GM21447 (cell line): Measurements from ENCODE around the gene RERE.

Experiments used
- ATAC-seq: cut with Tn5 transposase; IDR thresholded peaks from one replicate; pipeline ENCODE4 v1.9.1; 2021; ENCODE audit not compliant: unreplicated experiment

Gene RERE

DNA sequence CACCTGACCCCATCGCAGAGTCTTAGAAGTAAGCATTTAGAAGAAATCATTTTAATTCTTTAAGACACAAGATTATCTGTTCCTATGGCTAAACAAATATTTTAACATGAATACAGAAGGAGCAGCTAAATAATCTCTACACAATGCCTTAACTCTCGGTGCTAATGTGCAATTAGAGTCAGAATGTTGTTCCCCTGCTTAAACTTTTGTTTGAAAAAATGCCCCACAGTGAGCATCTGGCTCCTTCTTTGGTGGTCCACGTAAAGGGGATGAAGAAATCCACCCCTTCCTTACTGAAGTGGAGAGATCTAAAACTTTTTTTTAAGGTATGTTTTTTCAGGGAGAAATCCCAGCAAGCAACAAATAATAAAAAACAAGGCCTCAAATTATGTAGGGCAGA, 444.3 kb downstream of the RERE start:
- ATAC-seq = no peak

DNA sequence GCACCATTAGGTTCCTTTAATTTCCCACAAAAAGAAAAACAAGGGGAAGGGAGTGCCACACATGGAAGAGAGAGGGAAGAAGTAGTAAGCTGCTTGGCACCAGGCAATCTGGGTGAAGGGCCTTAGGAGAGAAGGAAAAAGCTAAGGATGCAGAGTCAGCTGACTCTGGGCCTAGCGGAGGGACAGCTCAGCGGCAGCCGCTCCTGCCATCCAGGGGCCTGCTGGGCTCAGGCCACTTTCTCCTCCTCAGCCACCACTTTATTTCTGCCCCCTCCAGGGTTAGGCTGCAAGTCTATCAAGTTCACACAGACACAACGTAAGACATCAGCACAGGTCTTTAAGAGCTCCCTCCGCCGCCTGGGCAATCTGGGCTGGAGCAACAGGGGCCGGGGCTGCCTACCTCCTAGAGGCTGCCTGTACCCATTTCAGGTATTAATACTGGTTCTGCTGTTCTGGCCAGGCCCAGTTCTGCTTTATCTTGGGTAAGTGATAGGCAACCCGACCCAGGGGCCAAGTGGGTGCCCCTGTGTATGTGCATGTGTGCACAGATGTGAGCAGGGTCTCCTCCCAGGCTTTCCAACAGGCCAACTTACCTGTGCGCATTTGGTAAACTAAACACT, 446.0 kb downstream of the RERE start:
- no peak for ATAC-seq

DNA sequence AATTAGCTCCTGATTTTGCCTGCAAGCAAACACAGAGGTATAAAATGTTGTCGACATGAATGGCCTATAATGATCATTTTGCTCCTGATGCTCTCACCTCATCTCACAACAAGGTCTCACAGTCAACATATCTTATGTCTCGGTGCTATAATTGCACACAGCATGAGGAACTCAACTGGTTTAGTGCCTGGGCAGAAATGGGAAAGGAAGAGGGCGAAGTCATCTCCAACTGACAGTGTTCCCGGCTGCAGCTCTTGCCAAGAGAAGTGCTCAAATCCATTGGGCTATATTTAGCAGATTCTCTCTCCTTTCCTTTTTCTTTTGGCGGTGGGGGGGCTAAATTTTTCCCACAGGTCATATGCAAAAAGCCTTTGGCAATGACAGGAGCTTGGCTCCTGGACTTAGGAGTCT, 446.5 kb downstream of the RERE start:
- no peak for ATAC-seq

DNA sequence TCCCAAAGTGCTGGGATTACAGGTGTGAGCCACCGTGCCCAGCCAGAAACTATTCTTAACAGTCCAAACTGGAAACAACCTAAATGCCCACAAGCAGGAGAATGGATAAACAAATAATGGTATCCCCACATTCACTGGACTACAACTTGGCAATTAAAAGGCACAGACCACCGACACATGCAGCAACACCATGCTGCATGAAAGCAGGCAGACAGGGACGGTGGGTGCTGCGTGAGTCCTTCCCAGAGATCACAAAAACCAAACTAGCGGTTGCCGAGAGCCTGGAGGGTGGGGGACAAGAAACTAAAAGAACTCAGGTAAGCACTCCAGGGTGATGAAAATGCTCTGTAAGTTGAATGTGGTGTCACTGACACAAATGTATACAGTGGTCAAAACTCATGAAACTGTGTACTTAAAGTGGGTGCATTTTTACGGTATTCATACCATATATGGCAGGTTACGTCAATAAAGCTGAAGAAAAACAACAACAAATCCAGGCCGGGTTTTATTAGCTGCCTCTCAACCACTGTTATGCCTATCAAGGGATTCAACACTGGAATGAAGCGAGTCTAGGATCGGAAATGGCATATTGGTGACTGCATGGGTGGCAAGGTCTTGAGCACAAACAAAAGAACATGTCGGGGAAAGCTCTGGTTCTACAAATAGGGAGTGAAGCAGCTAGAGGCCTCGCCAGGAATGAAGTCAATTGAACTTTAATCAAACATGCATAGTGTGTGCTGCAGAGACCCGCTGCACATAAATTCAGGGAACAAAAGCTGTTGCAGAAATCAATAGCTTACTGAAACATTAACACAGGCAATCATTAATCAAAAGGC, 447.2 kb downstream of the RERE start:
- no peak for ATAC-seq

DNA sequence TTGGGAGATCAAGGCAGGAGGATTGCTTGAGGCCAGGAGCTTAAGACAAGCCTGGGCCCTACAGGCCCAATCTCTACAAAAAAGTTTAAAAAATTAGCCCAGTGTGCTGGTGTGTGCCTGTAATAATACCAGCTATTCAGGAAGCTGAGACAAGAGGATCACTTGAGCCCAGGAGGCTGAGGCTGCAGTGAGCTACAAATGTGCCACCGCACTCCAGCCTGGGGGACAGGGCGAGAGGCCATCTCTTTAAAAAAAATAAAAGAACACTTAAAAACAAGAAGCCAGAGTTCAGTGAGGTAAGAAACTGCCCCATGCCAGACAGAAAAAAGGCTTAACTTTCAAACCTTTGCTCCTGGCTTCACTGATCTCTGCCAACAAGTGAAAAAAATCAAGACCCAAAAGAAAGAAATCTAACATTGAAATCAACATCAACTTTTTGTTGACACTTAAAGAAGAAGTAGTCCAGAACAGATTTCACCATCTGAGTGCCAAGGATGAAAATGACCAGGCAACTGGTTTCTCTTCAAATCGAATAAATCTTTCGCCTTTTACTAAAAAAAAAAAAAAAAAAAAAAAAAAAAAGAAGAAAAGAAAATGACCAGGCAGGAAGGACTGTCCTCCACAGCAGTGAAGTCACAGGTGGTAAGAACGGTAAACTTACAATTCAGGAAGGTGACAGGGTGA, 448.3 kb downstream of the RERE start:
- ATAC-seq = no peak

DNA sequence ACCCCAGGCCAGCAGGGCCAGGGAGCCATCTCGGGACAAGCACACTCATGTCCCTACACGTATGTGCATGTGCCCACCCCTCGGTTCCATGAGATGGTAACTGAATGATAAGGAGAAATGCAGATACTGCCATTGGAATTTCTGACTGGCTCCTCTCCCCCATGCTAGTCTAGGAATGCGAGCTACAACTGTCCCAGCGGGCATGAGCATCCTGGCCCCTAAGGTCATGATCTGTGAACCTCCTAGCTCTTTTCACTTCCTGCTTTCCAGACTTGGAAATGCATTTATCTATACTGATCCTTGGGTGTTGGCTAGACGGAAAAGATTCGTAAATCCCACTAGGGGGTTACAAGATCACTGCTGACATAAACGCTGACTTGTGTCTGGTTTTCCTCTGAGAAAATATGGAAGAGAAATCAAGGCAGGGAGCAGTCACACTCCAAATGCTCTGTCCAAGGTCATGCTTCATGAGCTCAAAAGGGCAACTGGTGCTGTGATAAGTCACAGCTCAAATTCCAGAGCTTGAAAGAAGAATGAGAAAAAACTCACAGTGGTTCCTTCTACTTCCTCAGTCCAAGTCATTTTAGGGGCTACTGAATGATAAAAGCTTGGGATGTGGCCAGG, 449.8 kb downstream of the RERE start:
- no peak for ATAC-seq

DNA sequence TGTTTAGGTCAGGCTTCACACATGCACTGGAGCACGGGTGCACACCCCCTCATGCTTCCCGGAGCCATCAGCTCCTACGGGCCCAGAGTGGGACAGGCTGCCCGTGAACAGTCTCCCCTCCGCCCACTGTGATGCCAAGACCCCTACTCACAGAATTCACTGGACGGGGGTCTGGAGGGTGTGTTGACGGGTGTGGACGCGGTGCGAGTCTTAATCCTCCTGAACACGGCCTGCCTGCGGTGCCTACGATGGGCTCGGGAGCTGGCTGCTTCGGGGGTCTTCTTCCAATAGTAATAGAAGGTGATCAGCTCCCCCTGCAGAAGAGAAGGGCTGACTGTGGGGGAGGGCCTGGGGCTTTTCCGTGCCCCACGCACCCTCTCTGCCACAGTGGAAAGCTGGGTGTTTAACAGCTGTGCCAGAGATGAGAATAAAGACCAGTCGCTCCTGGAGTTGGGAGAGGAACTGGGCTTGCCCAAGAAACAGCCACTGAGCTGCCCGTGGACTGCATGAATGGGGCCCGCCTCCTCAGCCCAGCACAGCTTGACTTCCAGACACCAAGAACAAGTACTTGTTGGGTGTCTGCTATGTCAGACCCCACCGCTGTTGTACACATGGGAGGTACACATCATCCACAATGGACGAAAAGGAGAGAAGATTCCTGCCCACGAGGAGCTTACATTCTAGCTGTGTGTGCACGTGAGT, 451.6 kb downstream of the RERE start:
- ATAC-seq = no peak

DNA sequence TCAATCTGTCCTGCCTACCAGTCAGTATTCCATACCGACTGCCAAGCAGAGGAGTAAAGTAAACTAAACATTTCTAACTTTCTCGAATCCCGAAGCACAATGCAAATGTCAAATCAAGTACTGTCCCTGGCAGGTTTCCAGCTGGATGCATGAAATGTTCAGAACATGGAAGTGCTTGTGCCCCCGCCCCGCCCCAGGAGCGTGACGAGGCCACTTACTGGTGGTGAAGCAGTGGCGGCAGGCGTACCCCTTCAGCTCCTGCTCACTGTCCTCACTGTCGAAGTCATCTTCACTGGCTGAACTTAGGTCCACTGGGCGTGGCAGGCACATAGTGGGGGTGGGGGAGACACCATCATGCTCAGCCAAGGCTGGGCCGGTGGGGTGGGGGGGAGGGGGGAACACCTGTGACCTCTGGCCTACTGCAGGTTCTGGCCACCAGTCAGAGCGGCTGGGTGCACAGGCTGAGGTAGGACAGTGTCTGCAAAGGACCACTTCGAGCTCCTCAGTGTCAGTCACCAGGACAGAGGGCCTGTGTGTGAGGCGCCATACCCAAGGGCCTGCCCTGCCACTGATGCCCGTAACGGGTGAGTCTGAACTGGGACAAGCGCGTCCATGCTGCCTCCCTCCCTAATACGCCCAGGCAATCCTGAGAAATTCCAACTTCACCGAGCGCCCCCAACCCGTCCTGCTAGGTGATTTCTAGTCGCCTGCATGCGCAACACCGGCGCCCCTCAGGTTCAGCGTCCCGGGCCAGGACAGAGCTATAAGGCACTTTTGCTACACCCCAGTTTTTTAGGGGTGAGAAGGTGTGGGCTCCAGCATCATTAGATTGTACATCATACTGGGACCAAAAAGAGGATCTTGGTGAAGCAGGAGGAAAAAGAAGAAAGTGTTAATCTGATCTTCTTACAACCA, 452.7 kb downstream of the RERE start:
- ATAC-seq = no peak

DNA sequence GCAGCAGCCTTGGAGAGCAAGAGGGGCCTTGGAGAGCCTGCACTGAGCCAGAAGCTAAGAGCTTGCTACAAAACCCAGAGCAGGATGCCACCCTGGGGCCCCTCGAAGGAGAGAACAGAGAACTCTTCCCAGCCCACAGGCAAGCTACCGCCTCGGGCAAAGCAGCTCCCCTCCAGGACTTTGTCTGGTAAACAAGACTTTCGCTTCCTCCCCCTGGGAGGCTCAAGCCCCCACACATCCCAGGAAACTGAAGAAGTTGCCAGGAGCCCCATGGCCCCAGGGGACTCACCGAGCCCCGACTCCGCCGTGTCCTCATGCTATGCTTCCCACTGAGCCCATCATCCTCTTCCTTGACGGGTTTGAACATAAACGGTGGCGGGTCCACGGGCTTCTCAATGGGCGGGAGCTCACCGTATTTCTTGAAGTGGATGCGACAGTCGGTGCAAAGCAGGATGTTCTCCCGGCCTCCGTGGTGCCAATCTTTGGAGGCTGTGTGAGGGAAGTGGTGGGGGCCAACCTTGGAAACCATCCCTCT, 453.6 kb downstream of the RERE start:
- ATAC-seq = no peak

DNA sequence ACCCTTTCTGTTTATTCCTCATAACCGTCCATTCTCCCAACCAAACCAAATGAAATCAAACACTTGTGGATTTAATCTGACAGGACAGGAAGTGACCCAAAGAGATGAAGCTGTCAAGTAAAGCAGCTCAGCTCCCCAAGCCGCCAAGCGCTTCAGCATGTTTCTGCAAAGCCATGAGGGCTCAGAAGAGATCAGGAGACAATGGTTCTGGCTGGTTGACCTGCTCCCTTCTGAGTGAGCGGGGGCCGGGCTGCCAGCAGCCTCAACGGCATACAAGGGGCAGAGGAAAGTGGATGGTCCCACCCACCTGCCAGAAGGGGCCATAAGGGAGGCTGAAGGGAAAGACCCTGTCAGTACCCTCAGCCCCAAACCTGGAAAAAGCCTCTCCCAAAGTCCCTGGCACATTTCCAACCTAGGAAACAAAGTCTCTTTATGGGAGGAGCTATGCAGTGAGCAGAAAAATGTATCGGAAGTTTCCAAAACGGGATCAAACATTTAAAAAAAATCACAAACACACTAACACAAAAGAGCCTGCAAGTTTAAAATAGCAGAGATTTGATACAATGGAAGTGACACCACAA, 454.2 kb downstream of the RERE start:
- no peak for ATAC-seq

DNA sequence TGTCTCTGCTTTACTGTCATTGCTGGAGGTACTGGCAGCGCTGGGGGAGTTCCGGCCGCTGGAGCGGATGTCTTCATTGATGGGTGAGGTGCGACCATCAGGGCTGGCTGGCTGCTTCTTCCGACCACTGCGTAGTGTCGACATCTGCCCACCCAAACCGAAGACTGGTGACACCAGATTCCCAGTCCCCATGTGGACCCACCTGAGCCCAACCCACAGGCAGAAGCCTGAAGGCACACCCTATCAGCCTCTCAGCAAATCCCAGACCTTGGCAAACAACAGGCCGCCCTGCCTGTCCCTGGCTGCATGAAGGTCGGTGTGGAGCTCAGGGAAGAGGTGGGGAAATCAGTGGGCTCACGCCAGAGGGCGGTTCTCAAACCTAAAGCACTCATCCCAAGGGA, 454.7 kb downstream of the RERE start:
- no peak for ATAC-seq

DNA sequence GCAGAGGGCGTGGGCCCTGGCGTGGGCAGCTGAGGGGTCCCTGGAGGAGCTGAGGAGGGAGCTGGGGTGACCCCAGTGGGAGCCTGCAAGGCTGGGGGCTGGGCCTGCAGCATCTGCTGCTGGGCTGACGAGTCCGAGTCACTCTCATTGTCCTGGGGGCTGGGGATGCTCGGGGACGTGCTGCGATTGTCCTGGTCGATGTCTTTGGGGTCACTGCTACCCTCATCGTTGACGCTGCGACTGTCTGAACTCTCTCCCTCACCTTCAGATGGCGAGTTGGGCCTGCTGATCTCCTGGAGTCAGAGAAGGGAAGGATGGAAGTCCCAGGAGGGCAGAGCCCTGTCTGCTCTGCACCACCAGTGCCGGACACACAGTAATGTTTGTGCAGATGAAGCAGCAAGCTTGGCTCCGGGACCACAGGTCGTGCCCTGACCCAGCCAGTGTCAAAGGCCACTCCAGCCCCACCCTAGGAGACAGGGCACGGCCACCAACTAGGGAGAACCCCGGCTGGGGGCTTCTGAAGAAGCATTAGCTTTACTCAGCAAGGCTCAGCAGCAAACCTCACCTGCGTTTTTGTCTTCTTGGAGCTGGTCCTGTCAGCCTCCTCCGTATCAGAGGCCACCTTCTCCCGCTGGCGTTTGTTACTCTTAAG, 456.1 kb downstream of the RERE start:
- no peak for ATAC-seq

DNA sequence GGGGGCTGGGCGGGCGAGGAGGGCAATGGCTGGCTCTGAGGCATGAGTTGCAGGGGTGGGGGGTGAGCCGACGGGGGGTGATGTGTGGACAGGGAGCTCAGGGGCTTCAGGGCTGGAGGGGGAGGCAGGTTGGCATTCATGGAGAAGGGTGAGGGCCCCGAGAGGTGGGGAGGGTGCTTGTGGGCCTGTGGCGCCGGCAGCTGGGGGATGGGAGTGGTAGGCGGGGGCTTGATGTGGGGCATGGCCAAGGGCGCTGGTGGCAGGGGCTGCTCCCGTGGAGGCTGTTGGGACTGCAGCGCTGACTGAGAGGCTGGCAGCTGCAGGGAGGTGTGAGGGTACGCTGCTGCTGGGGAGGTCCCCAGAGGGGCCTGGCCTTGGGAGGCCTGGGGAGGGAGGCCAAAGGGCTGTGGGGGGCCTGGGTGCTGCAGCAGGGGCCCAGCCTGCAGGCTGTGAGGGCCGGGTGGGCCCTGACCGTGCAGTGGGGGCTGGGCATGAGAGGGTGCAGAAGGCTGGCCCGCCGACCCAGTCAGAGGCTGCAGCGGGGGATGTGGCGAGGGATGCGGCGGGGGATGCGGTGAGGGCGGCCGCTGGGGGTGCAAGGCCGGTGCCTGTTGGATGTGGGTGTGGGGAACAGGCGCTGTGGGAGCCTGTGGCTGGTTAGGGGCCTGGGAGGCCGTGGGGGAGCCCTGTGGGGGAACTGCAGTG, 456.8 kb downstream of the RERE start:
- ATAC-seq = no peak

DNA sequence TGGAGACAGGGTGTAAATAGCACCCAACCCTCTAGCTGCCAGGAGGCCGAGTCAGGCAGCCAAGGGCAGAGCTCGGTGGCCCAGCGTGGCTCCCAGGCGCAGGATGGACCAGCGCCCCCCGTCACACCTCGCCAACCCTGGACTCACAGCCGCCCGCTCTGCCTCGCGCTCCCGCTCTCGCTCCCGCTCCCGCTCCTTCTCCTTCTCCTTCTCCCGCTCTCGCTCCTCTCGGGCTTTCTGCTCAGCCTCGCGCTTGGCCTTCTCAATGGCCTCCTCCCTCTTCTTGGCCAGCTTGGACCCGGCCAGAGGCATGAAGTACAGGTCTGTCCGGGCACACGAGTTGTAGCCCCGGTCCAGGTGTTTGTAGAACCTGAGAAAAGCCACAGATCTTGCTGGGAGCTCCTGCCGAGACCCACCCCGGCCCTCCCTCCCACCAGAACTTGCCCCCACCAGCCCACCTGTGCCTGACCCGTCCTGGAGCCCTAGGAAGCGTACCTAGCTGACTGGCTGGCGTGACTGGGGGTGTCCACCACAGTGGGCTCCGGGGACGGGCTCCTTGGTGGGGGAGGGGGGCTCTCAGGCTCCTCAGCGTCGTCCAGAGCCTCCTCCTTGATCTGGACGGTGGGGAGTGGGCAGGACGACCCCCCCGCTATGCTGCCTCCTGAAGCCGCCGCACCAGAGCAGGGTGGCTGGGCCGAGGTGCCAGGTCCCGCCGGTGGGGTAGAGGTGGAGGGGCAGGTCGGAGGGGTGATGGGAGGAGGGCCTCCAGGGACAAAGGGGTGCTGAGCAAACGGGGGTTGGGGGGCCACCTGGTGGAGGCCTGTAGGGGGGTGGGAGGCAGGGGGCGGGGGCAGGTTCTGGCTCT, 457.6 kb downstream of the RERE start:
- ATAC-seq = no peak

DNA sequence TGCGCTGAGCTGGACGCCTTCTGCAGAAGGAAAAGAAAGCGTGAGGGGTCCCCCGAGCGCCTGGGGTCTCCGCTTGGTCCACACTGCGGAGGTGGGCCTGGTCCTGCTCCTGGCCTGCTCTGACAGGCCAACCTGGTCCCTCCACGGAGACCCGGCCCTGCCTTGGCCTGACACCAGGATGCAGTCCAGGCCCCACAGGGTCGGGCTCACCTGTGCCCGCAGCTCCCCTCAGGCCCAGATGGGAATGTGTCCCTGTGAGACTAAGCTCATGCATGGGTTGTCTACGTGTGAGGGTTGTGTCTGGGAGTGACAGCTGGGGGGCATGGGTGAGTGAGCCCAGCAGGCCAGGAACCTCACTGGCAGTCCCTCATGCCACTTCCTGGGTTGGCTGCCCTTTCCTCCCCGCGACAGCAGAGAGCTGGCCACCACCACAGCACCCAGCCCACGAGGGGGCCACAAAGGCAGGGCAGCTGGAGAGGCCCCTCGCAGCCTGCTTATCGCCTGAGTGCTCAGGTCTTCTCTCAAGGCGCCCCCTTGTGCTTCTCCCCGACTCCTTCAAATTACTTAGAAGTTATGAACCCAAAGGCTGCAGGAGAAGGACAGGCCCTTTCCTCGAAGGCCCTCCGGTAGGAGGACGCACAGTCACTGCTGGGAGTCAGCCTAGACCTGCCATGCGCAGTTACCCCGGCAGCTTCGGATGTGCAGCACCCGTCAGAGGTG, 458.4 kb downstream of the RERE start:
- no peak for ATAC-seq

DNA sequence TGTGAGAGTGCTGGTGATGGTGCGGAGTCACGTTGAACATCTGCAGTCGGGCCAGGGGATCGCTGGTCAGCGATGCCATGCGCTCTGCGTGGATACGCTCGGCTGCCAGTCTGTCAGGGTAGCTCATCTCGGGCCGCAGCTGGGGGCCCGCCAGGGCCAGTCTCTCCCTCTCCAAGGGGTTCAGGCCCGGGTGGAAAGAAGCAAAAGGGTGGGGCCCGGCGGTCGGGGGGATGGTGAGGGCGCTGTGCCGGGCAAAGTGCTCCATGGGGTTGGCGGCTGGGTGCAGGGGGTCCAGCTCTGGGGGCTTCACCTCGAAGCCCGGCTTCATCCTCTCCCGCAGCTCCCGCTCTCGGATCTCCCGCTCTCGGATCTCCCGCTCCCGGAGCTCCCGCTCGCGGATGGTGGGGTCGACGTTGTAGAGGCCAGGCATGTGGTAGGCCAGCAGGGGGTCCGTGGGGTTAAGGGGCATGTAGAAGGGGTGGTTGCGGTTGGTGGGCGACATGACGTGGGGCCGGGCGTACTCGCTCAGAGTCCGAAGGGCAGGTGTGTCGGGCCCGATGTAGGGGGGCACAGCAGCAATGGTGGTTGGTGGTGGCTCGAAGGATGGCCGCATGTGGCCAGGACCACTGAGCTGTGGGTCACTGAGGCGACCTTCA, 459.1 kb downstream of the RERE start:
- ATAC-seq = no peak
